ENCODE results near the gene TRMT61A.
"Not testable (repeated sequence)": the region's sequence is repeated elsewhere in the genome, so short reads cannot be mapped to it uniquely, and the experiment has no call there.

The TRMT61A gene

GRCh38 chr14:103509864-103510723, 18.9 kb upstream of the TRMT61A start:
- no peak for DNase-seq (ENCODE audit: low read depth)

GRCh38 chr14:103510724-103511693, 18.0 kb upstream of the TRMT61A start:
- no peak for DNase-seq (ENCODE audit: low read depth)

GRCh38 chr14:103512180-103512579, 16.8 kb upstream of the TRMT61A start:
- DNase-seq (ENCODE audit: low read depth), result not testable (repeated sequence)

GRCh38 chr14:103512701-103513611, 16.0 kb upstream of the TRMT61A start:
- DNase-seq (ENCODE audit: low read depth), result no peak

GRCh38 chr14:103514596-103515421, 14.2 kb upstream of the TRMT61A start:
- no peak for DNase-seq (ENCODE audit: low read depth)

- no peak for DNase-seq (ENCODE audit: low read depth)
Observed at GRCh38 chr14:103516426-103517173, 12.4 kb upstream of the TRMT61A start.

- DNase-seq (ENCODE audit: low read depth), result no peak
Observed at GRCh38 chr14:103517174-103517566, 11.8 kb upstream of the TRMT61A start.

- DNase-seq (ENCODE audit: low read depth), result no peak
Observed at GRCh38 chr14:103517721-103518421, 11.1 kb upstream of the TRMT61A start.

GRCh38 chr14:103518422-103519042, 10.5 kb upstream of the TRMT61A start:
- no peak for DNase-seq (ENCODE audit: low read depth)

- no peak for DNase-seq (ENCODE audit: low read depth)
Observed at GRCh38 chr14:103519043-103519836, 9.8 kb upstream of the TRMT61A start.

- no peak for DNase-seq (ENCODE audit: low read depth)
Observed at GRCh38 chr14:103519837-103520212, 9.2 kb upstream of the TRMT61A start.

GRCh38 chr14:103520269-103520656, 8.7 kb upstream of the TRMT61A start:
- DNase-seq (ENCODE audit: low read depth), result no peak

GRCh38 chr14:103520657-103521437, 8.1 kb upstream of the TRMT61A start:
- peak; percentile 59 for DNase-seq (ENCODE audit: low read depth)

- no peak for DNase-seq (ENCODE audit: low read depth)
Observed at GRCh38 chr14:103521438-103521950, 7.5 kb upstream of the TRMT61A start.

- DNase-seq (ENCODE audit: low read depth), result no peak
Observed at GRCh38 chr14:103521951-103522563, 6.9 kb upstream of the TRMT61A start.

GRCh38 chr14:103522649-103523574, 6.1 kb upstream of the TRMT61A start, which contains the start of gene CKB:
TSS of gene CKB (minus strand) at chr14:103522830. CDS start at chr14:103522493, 337 bp downstream.
- no peak for DNase-seq (ENCODE audit: low read depth)
